ENCODE data around the gene ZNF716. TPM values are rescaled to one million over a fixed set of nuclear protein-coding genes. Genes with fewer than 3 reads are reported as not detected.
"Not testable (repeated sequence)": the region's sequence is repeated elsewhere in the genome, so short reads cannot be mapped to it uniquely, and the experiment has no call there.

The ZNF716 gene
- under 1 TPM in 3 of 4 donors, not detected in 1; 0.03 to 0.09 (median 0.06) TPM for polyA plus RNA-seq (ENCODE audit: insufficient read length in 4 of 4)

DNA sequence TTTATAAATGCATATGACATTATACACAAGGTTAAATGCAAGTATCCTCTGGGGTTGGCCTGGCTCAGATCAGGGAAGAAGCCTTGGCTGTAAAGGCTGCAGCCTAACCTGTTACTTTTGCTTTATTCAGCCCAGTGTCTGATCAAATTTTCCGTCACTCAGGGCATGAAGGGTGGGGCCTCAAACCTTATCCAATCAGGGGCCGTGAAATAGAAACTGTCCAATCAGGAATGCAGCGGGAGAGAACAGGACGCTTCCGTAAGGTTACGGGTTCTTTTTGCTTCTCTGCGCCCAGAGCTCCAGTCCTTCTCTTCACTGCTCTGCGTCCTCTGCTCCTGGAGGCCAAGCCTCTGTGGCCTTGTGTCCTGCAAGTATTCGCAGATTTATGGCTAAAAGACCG lies at the start of gene ZNF716:
Gene ZNF716 (plus strand): TSS at position 274 of the 400 bp plus-strand sequence. CDS start 112 bp downstream, at position 386.
- no peak for DNase-seq (ENCODE audit: low read depth in 4 of 4, low spot score in 3 of 4)

DNA sequence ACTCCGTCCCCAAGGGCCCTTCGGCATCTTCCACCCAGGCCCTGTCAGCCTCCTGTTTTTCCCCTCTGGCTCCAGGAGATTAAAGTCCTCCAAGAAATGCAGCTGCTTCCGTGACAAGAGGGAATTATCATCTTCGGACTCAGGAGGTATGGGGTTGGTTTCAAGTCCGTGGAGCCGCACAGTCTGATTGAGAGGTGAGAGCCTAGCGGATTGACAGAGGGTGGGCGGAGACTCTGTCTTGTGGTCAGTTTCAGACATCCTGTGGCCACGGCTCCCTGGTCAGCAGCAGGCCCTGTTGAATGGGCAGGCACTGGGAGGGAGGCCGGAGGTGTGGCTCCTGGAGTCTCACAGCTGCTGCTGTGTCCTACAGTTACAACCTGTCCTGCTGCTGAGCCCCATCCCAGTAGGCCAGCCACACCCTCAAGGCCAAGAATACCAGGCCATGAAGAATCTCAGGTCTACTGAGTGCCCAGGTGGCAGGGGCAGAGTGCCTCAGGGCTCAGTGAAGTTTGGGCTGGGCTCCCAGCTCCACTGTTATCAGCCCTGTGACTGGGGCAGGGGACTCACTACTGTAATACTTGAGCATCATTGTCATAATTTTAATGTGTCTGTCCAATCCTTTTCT lies 49.3 kb upstream of the ZNF716 start:
- DNase-seq (ENCODE audit: low read depth in 4 of 4, low spot score in 3 of 4), result no peak

DNA sequence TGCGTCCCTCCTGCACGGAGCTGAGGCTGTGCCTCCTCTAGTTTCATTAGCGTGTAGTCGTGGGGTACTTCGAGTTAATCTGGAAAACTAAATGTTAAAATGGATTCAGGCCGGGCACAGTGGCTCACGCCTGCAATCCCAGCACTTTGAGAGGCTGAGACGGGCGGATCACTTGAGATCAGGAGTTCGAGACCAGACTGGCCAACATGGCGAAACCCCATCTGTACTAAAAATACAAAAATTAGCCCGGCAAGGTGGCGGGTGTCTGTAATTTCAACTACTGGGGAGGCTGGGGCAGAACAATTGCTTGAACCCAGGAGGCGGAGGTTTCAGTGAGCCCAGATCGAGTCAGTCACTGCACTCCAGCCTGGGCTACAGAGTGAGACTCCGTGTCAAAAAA lies 46.9 kb upstream of the ZNF716 start:
- DNase-seq (ENCODE audit: low read depth in 4 of 4, low spot score in 3 of 4), result not testable (repeated sequence)

DNA sequence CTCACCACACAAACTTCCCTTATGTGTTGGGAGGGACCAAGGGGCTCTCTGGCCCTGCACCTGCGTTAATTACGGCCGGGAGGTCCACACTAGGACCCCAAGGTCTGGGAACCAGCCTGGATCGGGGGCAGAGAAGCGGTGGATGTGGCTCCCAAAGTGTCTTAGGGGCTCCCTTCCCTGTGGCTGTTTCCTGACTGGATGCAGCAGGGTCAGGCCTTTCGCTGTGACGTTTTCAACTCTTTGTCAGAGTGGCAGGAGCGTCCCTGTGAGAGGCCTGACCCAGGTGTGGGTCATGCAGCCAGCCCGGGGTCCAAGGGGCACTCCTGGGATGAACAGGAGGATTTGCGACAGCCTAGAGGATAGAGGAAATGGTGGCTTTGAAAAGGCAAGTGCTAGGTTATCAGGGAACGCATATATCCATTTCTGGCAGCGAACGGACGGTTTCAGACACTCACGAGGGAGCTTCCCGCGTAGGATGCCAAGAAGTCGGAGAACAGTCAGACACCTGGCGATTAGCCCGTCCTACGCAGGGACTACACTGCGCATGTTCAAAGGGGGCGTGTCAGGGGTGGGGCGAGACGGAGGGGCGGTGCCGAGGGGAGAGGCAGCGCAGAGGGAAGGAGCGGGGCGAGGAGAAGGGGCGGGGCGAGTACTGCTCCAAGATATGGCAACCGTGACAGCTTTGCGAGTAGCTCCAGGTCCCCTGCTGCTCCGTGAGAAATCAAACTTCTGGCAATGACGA lies 46.2 kb upstream of the ZNF716 start:
- no peak for DNase-seq (ENCODE audit: low read depth in 4 of 4, low spot score in 3 of 4)

DNA sequence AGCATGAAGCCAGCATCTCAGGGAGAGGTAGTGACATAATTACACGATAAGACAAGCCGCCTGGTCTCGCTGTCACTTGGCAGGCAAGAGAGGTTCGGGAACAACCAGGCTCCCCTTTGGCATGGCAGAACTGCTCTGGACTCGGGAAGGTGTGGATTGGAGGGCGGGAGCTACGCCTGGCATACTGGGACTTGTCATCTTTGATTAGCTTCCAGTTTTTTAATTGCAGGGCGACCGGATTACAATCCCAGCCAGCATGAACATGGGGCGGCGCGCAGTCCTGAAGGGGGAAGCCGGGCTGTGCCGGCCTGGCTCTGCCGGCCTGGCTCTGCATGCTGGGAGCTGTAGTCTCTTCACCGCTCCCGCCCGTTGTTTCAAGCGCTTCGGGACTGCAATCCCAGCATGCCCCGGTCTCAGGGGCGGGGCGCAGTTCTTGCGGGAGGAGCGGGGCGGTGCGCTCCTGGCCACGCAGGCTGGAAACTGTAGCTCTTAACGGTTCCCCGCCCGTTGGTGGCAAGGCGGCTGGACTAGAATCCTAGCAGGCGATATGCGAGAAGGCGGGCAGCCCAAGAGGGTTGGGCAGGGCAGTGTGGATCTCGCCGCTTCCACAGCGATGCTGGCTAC lies 45.5 kb upstream of the ZNF716 start:
- no peak for DNase-seq (ENCODE audit: low read depth in 4 of 4, low spot score in 3 of 4)

DNA sequence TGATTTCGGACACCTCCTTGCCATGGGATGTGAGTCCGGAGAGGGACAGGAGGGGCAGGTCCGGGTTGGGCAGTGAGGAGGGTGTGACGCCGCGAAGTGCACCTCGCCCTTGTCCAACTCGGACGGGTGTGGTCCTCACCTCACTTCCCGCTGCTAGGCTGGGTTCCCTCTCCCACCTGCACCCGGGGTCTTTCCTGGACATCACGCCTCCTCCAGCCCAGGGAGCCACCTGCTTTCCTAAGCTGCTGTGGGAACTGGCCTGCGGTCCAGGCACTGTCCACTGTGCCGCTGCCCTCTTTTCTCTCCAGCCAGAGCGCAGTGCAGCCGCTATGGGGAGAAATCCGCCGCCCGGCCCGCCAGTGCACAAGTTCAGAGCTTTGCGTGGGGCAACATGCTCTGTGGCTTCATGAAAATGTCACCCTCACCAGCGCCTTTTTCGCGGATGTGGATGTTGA lies 45.0 kb upstream of the ZNF716 start:
- no peak for DNase-seq (ENCODE audit: low read depth in 4 of 4, low spot score in 3 of 4)

DNA sequence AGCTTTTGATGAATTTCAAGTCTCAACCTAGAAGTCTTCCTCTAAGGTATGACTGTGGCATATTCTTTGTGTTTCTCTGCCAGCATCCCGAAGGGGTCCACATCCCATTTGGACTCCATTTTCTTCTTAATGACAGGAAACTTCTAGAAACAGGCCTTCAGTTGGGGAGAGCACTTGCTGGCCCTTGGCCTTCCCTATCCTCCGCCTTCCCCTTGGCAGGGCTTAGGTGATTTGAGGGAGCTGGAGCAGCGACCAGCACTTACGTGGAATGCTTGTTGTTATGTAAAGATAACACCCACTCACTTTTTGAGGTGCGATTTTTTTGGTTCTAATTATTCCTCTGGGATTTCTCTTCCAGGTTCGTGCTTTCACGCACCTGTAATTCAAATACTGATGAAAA lies 42.9 kb upstream of the ZNF716 start:
- DNase-seq (ENCODE audit: low read depth in 4 of 4, low spot score in 3 of 4), result no peak

DNA sequence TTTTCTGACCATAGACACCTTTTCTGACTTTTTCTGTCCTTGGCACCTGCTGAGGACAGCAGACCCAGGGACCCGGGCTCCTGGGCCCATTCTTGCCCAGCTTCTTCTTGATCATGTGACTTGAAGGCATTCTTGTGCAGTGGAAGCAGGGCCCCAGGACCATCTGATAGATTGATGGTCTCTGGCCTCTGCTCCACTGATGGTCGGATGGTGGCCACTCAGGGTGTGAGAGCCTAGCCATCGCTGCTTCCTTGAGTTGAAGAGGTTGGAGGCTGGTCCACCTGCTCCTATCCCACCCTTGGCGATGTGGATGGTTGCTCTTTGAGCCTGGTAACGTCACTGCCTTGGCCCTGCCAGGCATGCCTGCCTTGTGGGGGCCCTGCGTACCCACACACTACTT lies 37.8 kb upstream of the ZNF716 start:
- no peak for DNase-seq (ENCODE audit: low read depth in 4 of 4, low spot score in 3 of 4)

DNA sequence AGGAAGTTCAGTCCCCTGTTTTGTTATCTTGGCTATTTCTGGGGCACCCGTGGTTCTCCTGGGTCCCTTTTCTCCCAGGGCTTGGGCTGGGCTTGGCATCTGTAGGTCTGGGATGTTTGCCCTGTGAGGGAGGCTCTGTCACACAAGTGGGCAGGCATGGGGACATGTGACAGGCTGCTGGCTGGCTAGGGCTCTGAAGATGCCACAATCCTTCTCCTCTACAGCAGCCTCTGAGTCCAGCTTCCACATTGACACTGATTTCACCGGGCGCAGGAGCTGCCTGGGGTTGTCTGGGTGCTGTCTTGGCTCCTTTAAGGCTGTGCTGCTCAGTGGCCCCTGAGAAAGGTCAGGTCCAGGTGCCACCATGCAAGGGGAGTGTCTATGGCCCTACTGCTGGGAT lies 37.4 kb upstream of the ZNF716 start:
- DNase-seq (ENCODE audit: low read depth in 4 of 4, low spot score in 3 of 4), result no peak

DNA sequence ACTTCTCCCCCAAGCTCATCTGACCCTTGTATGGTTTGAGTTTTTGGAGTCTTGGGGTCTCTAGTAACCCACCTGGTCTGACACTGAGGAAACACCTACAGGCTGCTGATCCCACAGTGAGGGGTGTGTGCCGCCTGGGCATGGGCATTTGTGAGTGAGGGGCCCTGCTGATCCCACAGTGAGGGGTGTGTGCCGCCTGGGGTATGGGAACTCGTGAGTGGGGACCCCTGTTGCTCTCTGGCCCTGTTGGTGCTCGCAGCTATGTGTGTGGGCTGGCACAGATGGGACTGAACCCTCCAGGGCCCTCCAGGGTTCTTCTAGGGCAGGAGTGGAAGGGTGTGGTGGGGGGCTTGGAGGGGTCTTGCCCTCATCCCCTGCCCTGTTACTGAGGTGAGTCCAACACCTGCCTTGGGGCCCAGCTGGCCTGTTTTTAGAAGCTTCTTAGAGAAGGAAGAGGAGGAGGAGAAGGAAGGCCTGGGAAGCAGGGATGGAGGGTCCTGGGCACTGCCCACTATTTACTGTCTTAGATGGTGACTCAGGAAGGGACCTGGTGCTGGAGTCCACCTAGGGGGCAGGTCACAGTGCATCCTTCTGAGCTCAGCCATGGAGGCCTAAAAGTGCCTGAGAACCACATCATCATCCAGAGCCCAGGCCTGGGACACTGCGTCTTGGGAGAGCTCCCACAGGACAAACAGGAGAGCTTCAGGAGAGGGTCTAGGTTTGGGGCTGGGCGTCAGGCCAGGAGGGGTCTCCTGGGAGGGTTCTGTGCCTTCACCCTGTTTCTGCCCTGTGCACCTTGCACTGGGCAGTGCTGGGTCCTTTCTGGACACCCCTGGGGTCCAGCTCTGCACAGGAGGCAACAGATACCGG lies 36.2 kb upstream of the ZNF716 start:
- DNase-seq (ENCODE audit: low read depth in 4 of 4, low spot score in 3 of 4), result no peak

DNA sequence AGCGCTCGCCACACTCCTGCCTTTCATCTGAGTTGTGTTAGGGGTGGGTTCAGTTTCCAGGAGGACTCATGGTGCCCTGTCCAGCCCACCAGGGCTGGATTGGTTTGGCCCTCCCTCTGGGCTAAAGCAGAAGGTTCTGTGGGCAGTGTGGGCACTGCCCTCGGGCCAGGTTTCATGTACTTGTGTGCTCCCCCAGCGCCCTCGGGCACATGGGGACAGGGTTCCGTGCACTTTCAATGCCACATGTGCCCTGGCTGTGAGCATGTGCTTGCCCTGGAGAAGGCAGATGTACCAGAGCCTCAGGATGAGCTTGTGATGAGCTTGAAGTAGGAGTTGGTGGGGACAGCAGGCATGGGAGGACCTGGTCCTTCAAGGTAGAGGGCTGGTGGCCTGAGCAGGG lies 35.6 kb upstream of the ZNF716 start:
- no peak for DNase-seq (ENCODE audit: low read depth in 4 of 4, low spot score in 3 of 4)

DNA sequence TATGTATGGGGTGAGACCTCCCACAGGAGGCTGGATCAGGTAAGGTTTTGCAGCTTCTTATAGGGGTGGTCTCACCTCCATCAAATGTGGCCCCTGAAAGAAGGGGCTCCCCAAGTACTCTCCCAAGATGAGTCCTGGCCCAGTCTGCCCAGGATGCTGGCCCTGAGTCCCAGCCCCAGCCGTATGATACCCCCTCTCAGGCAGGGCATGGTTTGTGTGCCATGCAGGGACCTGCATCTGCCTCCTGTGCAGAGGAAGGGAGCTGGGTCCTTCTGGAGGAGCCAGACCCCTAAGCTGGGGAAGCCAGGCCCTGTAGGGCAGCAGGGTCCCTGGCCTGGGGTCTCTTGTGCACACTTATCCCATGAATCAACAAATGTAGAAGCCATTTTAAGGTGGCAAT lies 35.1 kb upstream of the ZNF716 start:
- DNase-seq (ENCODE audit: low read depth in 4 of 4, low spot score in 3 of 4), result no peak

DNA sequence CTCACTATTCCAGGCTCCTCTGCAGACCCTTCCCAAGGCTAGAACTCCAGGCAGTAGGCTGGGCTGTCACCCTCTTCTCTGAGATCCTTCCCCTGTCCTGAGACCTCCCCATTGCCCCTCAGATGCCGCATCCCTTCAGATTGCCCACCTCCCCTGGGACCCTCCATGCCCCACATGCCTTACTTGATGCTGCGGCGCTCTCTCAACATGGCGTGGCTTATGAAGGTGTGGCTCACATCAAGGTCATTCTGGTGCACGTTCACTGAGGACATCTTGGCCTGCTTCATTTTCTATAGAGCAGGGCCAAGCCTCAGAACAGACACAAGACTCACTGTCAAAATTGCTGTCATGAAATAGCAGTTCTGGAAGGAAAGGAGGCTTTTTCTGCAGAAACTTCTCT lies 34.7 kb upstream of the ZNF716 start:
- DNase-seq (ENCODE audit: low read depth in 4 of 4, low spot score in 3 of 4), result no peak

DNA sequence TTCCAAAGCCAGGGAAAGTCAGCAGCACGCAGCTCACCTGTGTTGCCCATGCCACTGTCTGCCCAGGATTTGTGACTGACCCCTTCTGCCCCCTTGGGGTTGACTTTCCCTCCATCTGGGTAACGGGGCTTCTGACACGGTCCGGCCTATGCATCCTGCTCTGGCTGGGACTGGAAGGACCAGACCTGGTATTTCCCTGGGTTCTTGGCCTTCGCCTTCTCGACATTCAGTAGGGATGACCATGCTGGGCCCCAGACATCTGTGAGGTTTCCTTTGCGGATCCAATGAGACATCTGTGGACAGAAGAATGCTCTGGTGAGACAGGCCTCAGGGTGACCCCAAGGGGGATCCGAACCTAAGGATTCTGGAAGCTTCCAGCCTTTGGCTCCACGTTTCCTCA lies 34.2 kb upstream of the ZNF716 start:
- no peak for DNase-seq (ENCODE audit: low read depth in 4 of 4, low spot score in 3 of 4)

DNA sequence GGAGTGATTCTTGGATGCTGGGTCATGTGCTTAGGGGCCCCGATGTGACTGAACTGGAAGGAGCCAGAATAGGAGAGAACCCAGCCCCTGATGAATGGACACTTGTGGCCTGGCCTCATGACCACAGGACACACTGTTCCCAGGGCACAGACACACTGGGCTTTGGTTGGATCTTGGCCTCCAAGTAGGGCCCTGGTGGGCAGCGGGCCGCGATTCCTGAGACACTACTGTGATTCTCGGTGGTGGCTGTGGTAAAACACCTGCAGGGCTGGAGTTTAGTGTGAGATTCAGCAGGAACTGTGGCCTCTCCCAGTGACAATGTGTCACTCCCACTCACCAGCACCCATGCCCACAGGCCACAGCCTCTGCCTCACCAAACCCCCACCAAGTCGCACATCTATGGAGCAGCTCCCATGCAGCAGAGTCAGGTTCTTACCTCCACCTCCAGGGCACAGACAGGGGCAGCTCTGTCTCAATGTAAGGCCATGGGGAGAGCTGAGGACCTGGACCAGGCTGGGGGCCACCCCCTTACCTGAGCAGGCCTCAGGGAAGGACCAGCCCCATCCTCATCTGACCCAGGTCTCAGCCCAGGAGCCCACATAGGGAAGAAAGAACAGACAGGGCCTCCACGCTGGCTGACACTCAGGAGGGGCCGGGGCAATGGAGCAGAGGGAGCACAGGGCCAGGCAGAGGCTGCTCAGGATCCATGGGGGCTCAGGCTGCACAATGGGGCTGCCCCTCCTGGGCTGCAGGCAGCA lies 33.2 kb upstream of the ZNF716 start:
- DNase-seq (ENCODE audit: low read depth in 4 of 4, low spot score in 3 of 4), result no peak

DNA sequence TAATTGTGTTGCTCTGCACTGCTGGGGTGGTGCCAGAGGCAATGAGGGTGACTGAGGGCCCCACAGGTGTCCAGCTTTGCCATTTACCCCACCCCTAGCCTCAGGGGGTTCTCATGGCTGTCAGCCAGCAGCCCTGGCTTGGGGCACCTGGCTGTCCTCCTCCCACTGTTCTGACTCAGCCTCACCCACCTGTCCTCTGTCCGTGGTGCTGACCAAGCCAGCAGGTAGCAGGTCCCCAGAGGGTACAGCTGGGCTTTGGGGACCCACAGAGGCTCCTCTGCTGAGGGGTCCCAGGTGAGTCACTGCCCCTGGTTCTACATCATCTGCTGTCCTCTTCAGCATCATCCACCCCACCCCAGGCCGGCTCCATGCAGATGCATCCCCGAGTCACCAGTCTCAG lies 32.2 kb upstream of the ZNF716 start:
- no peak for DNase-seq (ENCODE audit: low read depth in 4 of 4, low spot score in 3 of 4)

DNA sequence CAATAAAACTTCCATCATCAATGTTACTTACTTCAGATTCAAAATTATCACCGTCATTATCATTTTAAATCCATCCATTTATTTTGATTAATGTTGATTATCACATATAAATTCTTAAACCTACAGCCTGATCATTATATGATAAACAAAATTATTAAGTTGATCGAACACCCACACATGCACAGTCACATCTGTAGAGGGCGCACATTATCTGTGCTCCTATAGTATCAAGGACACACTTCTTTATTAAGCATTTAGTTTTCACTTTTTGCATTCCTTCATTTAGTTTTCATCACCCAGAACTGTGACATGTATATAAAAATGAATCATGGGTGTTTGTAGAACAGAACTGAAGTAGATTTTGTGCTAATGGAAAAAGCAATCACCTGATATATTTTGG lies 26.2 kb upstream of the ZNF716 start:
- DNase-seq (ENCODE audit: low read depth in 4 of 4, low spot score in 3 of 4), result no peak

DNA sequence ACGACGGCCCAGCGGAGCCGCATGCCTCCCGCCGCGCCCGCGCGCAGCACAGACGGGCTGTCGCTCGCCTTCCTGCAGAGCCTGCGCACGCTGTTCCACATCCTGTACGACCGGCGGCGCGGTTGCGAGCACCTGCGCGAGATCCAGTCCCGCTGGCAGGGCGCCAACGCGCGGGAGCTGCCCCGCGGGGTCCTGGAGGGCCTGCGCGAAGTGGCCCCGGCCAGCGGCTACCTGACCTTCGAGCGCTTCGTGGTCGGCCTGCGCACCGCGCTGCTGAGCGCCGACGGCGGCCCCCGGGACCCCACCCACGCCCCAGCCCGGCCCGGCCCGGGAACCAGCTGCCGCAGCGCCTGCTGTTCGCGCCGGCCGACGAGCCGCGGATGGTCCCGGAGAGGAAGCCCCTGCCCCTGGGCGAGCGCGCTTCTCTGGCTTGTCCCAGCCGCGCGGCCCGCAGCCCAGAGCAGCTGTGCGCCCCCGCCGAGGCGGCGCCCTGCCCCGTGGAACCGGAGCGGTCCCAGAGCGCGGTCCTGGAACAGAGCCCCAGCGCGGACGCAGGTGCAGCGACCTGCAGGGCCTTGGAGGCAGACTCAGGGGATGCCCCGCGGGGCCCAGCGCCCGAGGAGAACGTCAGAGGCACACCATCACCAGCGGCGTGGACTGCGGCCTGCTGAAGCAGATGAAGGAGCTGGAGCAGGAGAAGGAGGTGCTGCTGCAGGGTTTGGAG lies 25.3 kb upstream of the ZNF716 start:
- no peak for DNase-seq (ENCODE audit: low read depth in 4 of 4, low spot score in 3 of 4)

DNA sequence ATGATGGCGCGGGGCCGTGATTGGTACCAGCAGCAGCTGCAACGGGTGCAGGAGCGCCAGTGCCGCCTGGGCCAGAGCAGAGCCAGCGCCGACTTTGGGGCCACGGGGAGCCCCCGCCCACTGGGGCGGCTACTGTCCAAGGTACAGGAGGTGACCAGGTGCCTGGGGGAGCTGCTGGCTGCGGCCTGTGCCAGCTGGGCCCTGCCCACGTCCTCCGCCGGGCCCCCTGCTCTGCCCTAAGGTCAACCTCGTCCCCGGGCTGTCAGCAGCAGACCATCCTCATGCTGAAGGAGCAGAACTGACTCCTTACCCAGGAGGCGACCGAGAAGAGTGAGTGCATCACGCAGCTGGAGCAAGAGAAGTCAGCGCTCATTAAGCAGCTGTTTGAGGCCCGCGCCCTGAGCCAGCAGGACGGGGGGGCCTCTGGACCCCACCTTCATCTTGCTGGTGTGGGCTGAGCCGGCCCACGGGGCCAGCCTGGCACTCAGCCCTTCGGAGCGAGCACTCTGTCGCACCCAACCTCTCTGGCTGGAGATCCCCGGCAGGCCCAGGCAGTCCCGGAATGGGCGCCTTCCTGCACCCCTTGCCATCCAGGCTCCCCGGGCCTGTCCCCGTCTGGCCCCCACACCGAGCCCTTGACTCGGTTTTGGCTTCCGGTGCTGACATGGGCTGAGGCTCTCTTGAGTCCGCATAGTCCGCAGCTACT lies 24.6 kb upstream of the ZNF716 start:
- no peak for DNase-seq (ENCODE audit: low read depth in 4 of 4, low spot score in 3 of 4)

Data from right renal pelvis (tissue), 4 donors.